ENCODE measurements around the gene UBAC2. TPM values are rescaled to one million over a fixed set of nuclear protein-coding genes. Genes with fewer than 3 reads are reported as not detected.

The UBAC2 gene
- total RNA-seq, 2 experiments from 2014 or later, result 43.4 to 44.9 TPM

DNA sequence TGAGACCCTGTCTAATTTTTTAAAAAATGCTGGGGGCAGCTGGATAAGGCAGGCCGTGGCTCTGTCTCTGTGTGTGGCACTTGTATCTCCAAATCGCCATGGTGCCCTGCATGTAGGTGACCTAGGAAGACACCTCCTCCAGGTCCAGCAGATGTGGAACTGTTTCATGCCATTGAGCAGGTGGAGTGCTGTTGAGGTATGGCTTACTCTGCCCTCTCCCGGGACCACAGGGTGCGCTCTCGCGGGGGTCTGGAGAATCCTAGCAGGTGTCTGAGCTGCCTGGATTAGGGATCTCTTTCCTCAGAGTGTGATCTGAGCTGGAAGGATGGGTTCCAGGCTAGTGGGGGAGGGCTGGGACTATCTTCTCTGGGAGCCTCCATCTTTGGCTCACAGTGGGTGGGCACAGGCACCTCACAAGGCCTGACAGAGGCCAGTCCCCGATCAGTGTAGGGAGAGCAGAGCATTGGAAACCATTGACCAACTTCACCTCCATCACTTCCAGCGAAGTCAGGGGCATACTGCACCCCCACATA, 233.0 kb downstream of the UBAC2 start:
- Mint-ChIP-seq H3K36me3 (ENCODE audit: low read depth) (no peaks in the 10 kb centered on the region), H3K4me3 (peak overlapping the region; percentile 73), H3K27ac (peak overlapping the region; percentile 96), H3K9me3 (no peaks in the 10 kb centered on the region), H3K4me1 (ENCODE audit: low read depth) (peaks cover 65% of the 10 kb centered on the region), H3K27me3 (ENCODE audit: low read depth) (no peaks in the 10 kb centered on the region)
- CTCF ChIA-PET, result interaction anchor here (0.5 to 8.7 kb wide), 14 partner anchors 9 to 257 kb away, joined by 3 to 302 read pairs (median 14); partner anchors contain the start of genes GPR183 and TM9SF2
- intact Hi-C loops (cut with micrococcal nuclease), result loop anchor here (1.0 to 5.0 kb wide), 18 partner anchors 8 to 861 kb away; partner anchors contain the start of genes GPR18, GPR183 and UBAC2
- peak; percentile 21 for DNase-seq

DNA sequence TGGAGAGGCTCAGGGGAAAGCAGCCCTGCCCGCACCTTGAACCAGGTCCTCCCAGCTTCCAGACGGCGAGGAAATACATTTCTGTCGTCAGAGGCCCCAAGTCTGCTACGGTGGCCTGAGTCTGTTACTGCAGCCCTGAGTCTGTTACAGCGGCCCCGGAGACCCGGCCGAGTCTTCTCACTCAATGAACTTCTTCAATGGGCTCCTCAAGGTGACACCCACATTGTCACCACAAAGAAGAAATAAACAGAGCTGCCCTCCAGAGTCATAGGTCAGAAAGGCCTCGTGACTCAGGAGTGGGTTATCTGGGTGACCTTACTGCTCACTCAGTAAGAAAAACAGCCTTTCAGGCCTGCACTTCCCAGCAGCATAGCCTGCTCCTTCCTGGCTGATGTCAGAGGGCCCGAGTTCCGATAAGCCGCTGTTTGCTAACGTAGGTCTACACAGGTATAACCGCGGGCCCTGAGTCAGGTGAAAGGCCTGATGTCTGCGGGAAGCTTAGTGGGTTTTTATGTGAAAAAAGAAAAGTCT, 233.7 kb downstream of the UBAC2 start:
- Mint-ChIP-seq H3K27me3 (ENCODE audit: low read depth) (no peaks in the 10 kb centered on the region), H3K27ac (peak overlapping the region; percentile 96), H3K36me3 (ENCODE audit: low read depth) (no peaks in the 10 kb centered on the region), H3K4me1 (ENCODE audit: low read depth) (peaks cover 63% of the 10 kb centered on the region), H3K4me3 (peak overlapping the region; percentile 73), H3K9me3 (no peaks in the 10 kb centered on the region)
- CTCF ChIA-PET, result interaction anchor here (0.5 to 8.7 kb wide), 24 partner anchors 9 to 258 kb away, joined by 3 to 302 read pairs (median 6); partner anchors contain the start of genes GPR18, GPR183 and TM9SF2
- intact Hi-C loops (cut with micrococcal nuclease), result loop anchor here (1.0 to 5.0 kb wide), 17 partner anchors 9 to 862 kb away; partner anchors contain the start of genes GPR18, GPR183 and UBAC2
- peak; percentile 96 for DNase-seq

DNA sequence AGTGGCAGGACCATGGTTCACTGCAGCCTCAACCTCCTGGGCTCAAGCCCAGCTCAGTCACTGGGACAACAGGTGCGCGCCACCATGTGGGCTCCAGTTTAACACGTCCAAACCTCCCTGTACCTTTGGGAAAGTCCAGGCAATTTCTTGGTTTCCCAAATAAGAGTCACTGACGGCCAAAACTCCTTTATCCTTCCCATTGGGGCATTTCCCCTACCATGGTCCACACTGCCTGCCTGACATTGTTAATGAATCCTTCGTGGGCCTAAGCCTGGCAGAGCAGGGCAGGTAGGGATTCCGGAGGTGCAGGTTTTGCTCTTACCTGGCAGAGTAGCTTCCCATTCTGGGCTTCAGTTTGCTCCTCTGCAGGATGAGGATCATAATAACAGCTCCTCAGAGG, 234.5 kb downstream of the UBAC2 start:
- Mint-ChIP-seq H3K4me1 (ENCODE audit: low read depth) (peaks cover 63% of the 10 kb centered on the region), H3K27ac (peak overlapping the region; percentile 96), H3K4me3 (peak overlapping the region; percentile 13), H3K9me3 (no peaks in the 10 kb centered on the region), H3K36me3 (ENCODE audit: low read depth) (no peaks in the 10 kb centered on the region), H3K27me3 (ENCODE audit: low read depth) (no peaks in the 10 kb centered on the region)
- intact Hi-C loops (cut with micrococcal nuclease), result no loop called here
- DNase-seq, result no peak
- CTCF ChIA-PET, result interaction anchor here (0.7 to 8.7 kb wide), 38 partner anchors 14 to 259 kb away, joined by 3 to 302 read pairs (median 6); partner anchors contain the start of genes GPR18, GPR183, TM9SF2 and UBAC2

DNA sequence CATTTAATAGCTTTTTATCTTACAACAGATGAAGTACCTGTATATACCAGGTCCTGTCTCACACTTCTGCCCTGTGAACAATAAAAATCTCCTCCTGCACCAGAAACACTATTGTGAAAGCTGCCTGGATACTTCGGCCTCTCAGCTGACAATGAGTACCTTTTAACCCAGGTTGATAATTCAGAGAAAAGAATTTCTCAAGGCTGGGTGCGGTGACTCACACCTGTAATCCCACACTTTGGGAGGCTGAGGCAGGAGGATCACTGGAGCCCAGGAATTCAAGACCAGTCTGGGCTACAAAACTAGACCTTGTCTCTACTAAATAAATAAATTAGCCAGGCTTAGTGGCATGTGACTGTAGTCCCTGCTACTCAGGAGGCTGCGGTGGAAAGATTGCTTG, 235.3 kb downstream of the UBAC2 start:
- Mint-ChIP-seq H3K36me3 (ENCODE audit: low read depth) (no peaks in the 10 kb centered on the region), H3K27me3 (ENCODE audit: low read depth) (no peaks in the 10 kb centered on the region), H3K4me1 (ENCODE audit: low read depth) (peaks cover 61% of the 10 kb centered on the region), H3K27ac (peak overlapping the region; percentile 96), H3K9me3 (no peaks in the 10 kb centered on the region), H3K4me3 (no peak overlapping the region)
- CTCF ChIA-PET, result interaction anchor here (0.6 to 8.7 kb wide), 44 partner anchors 13 to 631 kb away, joined by 3 to 302 read pairs (median 6); partner anchors contain the start of genes GPR18, GPR183, TM9SF2 and UBAC2
- DNase-seq, result peak; percentile 19
- intact Hi-C loops (cut with micrococcal nuclease), result loop anchor here (2.0 kb wide), 1 partner anchor 171 kb away; the partner anchor contains the start of gene CLYBL

Small RNAs within 50 kb of the gene (microRNA-seq; reads per million reads assigned to microRNA genes)
- not detected for gene MIR623 (ENCODE audit: borderline microRNAs expressed, borderline replicate concordance)

Other genes starting within 250 kb of the UBAC2 start
- 10 to 100 TPM; 38.3 to 42.1 TPM for gene DOCK9, start 222.8 kb upstream of the UBAC2 start, total RNA-seq
- gene GPR18, start 57.5 kb downstream of the UBAC2 start, total RNA-seq, result 1 to 10 TPM; 2.4 TPM
- 10 to 100 TPM; 37.4 to 38.8 TPM for gene GPR183, start 106.5 kb downstream of the UBAC2 start, total RNA-seq